KMS-11 (cell line): Measurements from ENCODE around the gene MED13L.

Experiments
- H2AFZ ChIP-seq: fragments of 200-600 bp; sonication (generic); 2 replicates; pipeline ENCODE4 v1.6.1; 2016; ENCODE audit warnings: antibody characterized with exemption, mixed run types, low read depth
- H3K27ac ChIP-seq: fragments of 200-600 bp; sonication (generic); 2 replicates; pipeline ENCODE4 v1.6.1; 2016; ENCODE audit warnings: mild to moderate bottlenecking, mixed run types
- H3K27me3 ChIP-seq: fragments of 200-600 bp; sonication (generic); 2 replicates; pipeline ENCODE4 v1.6.1; 2017; ENCODE audit warnings: mild to moderate bottlenecking, low read depth, mixed run types, moderate library complexity; ENCODE audit not compliant: insufficient read depth
- H3K36me3 ChIP-seq: fragments of 200-600 bp; sonication (generic); 2 replicates; pipeline ENCODE4 v1.6.1; 2017; ENCODE audit warnings: mild to moderate bottlenecking, mixed run types; ENCODE audit not compliant: insufficient read depth
- H3K4me1 ChIP-seq: fragments of 200-600 bp; sonication (generic); 2 replicates; pipeline ENCODE4 v1.6.1; 2016; ENCODE audit warnings: mild to moderate bottlenecking, low read depth, mixed run types; ENCODE audit not compliant: poor library complexity, severe bottlenecking
- H3K4me2 ChIP-seq: fragments of 200-600 bp; sonication (generic); 2 replicates; pipeline ENCODE4 v1.7.0; 2016; ENCODE audit warnings: mild to moderate bottlenecking, mixed run types
- H3K4me3 ChIP-seq: fragments of 200-600 bp; sonication (generic); IDR thresholded peaks from 2 replicates; pipeline ENCODE4 v1.6.1; 2017; ENCODE audit warnings: low read depth, low read length, mixed read lengths; ENCODE audit not compliant: insufficient read depth
- H3K79me2 ChIP-seq: fragments of 200-600 bp; sonication (generic); 2 replicates; pipeline ENCODE4 v1.6.1; 2016; ENCODE audit warnings: low read depth, mixed run types; ENCODE audit not compliant: insufficient read depth
- H3K9ac ChIP-seq: fragments of 200-600 bp; sonication (generic); 2 replicates; pipeline ENCODE4 v1.6.1; 2016; ENCODE audit warnings: mild to moderate bottlenecking, mixed run types
- H4K20me1 ChIP-seq: fragments of 200-600 bp; sonication (generic); 2 replicates; pipeline ENCODE4 v1.6.1; 2016; ENCODE audit warnings: mild to moderate bottlenecking, mixed run types; ENCODE audit not compliant: insufficient read depth
- CTCF ChIP-seq: fragments of 200-600 bp; sonication (generic); conservative IDR thresholded peaks from 2 replicates; pipeline ENCODE4 v1.6.1; 2017; ENCODE audit warnings: low read depth, mild to moderate bottlenecking, antibody characterized with exemption, low read length, moderate library complexity, mixed read lengths

The MED13L gene

GRCh38 chr12:116076399-116076798 is 201.1 kb downstream of the MED13L start:
- Histone ChIP-seq H3K4me2 (no peak overlapping the region), H4K20me1 (no peaks in the 10 kb centered on the region), H3K4me1 (peaks cover 34% of the 10 kb centered on the region), H2AFZ (no peak overlapping the region), H3K9ac (no peak overlapping the region), H3K27ac (no peak overlapping the region), H3K79me2 (peaks cover 6% of the 10 kb centered on the region; the same call in 1 of the 2 replicates), H3K36me3 (no peaks in the 10 kb centered on the region), H3K4me3 (no peak overlapping the region), H3K27me3 (no peaks in the 10 kb centered on the region)
- TF ChIP-seq CTCF, result no peak

GRCh38 chr12:116074686-116075085 is 202.8 kb downstream of the MED13L start:
- H3K9ac ChIP-seq, result no peak overlapping the region
- no peak overlapping the region for H3K4me3 ChIP-seq
- H3K79me2 ChIP-seq, result peaks cover 11% of the 10 kb centered on the region; the same call in 1 of the 2 replicates

GRCh38 chr12:116071555-116072230 is 205.8 kb downstream of the MED13L start:
- Histone ChIP-seq H3K27ac (no peak overlapping the region), H3K4me2 (no peak overlapping the region), H3K27me3 (no peaks in the 10 kb centered on the region), H2AFZ (no peak overlapping the region), H4K20me1 (no peaks in the 10 kb centered on the region), H3K4me1 (peaks cover 44% of the 10 kb centered on the region), H3K9ac (no peak overlapping the region), H3K36me3 (no peaks in the 10 kb centered on the region), H3K4me3 (no peak overlapping the region), H3K79me2 (peaks cover 11% of the 10 kb centered on the region; the same call in 1 of the 2 replicates)
- TF ChIP-seq CTCF, result no peak

More at GRCh38 chr12:116074686-116075085, 202.8 kb downstream of the MED13L start:
- peak overlapping the region; percentile 53; the same call in 1 of the 2 replicates for H3K27ac ChIP-seq
- H3K36me3 ChIP-seq, result no peaks in the 10 kb centered on the region
- TF ChIP-seq CTCF, result no peak
- H2AFZ ChIP-seq, result no peak overlapping the region
- no peaks in the 10 kb centered on the region for H4K20me1 ChIP-seq
- H3K4me2 ChIP-seq, result peak overlapping the region; percentile 47
- H3K27me3 ChIP-seq, result no peaks in the 10 kb centered on the region
- H3K4me1 ChIP-seq, result peaks cover 38% of the 10 kb centered on the region

- H3K4me3 ChIP-seq, result no peak overlapping the region
- H3K27ac ChIP-seq, result no peak overlapping the region
- H3K4me2 ChIP-seq, result no peak overlapping the region
- no peaks in the 10 kb centered on the region for H3K36me3 ChIP-seq
- H3K4me1 ChIP-seq, result peaks cover 46% of the 10 kb centered on the region
- H3K27me3 ChIP-seq, result no peaks in the 10 kb centered on the region
- peaks cover 11% of the 10 kb centered on the region; the same call in 1 of the 2 replicates for H3K79me2 ChIP-seq
- H3K9ac ChIP-seq, result no peak overlapping the region
- H2AFZ ChIP-seq, result no peak overlapping the region
- no peaks in the 10 kb centered on the region for H4K20me1 ChIP-seq
- TF ChIP-seq CTCF, result no peak
Observed at GRCh38 chr12:116070444-116070843, 207.0 kb downstream of the MED13L start.
